Karpas-422 (cell line): ENCODE results near the gene UTS2R. TPM values are rescaled to one million over a fixed set of nuclear protein-coding genes. Genes with fewer than 3 reads are reported as not detected.
"Not testable (repeated sequence)": the region's sequence is repeated elsewhere in the genome, so short reads cannot be mapped to it uniquely, and the experiment has no call there.

Experiments
- DNase-seq: peaks from one replicate; pipeline ENCODE4 v3.0.0-alpha.2; 2015
- H2AFZ ChIP-seq: fragments of 200-600 bp; sonication (generic); 2 replicates; pipeline ENCODE4 v1.6.1; 2014; ENCODE audit warnings: antibody characterized with exemption, low read length, mixed read lengths
- H3K27ac ChIP-seq: fragments of 200-600 bp; sonication (generic); 2 replicates; pipeline ENCODE4 v1.5.1; 2014; ENCODE audit warnings: mild to moderate bottlenecking, low read length, moderate library complexity
- H3K27me3 ChIP-seq: fragments of 200-600 bp; sonication (generic); 2 replicates; pipeline ENCODE4 v1.6.1; 2014; ENCODE audit warnings: low read length, mixed read lengths
- H3K36me3 ChIP-seq: fragments of 200-600 bp; sonication (generic); 2 replicates; pipeline ENCODE4 v1.6.1; 2014; ENCODE audit warnings: low read length, mixed read lengths; ENCODE audit not compliant: insufficient read depth
- H3K4me1 ChIP-seq: fragments of 200-600 bp; sonication (generic); 2 replicates; pipeline ENCODE4 v1.6.1; 2014; ENCODE audit warnings: mild to moderate bottlenecking, low read length, mixed read lengths
- H3K4me2 ChIP-seq: fragments of 200-600 bp; sonication (generic); 2 replicates; pipeline ENCODE4 v1.6.1; 2014; ENCODE audit warnings: low read length, low read depth, mild to moderate bottlenecking; ENCODE audit not compliant: poor library complexity, severe bottlenecking
- H3K4me3 ChIP-seq: fragments of 200-600 bp; sonication (generic); 2 replicates; pipeline ENCODE4 v1.5.1; 2014; ENCODE audit warnings: mild to moderate bottlenecking, antibody characterized with exemption, low read length, mixed read lengths
- H3K79me2 ChIP-seq: fragments of 200-600 bp; sonication (generic); 2 replicates; pipeline ENCODE4 v1.6.1; 2014; ENCODE audit warnings: mild to moderate bottlenecking, low read length, mixed read lengths
- H3K9ac ChIP-seq: fragments of 200-600 bp; sonication (generic); 2 replicates; pipeline ENCODE4 v1.6.0; 2014; ENCODE audit warnings: low read length
- H3K9me2 ChIP-seq: fragments of 200-600 bp; sonication (generic), shearing (Covaris generic); replicated peaks from 2 replicates; pipeline ENCODE4 v1.6.0; 2014; ENCODE audit warnings: mild to moderate bottlenecking, low read length, moderate library complexity; ENCODE audit not compliant: insufficient read depth
- H3K9me3 ChIP-seq: fragments of 300-700, 200-600 bp; sonication (generic); 2 replicates; pipeline ENCODE4 v1.6.1; 2014; ENCODE audit warnings: low read length, mixed read lengths
- H4K20me1 ChIP-seq: fragments of 200-600 bp; sonication (generic); 2 replicates; pipeline ENCODE4 v1.6.1; 2014; ENCODE audit warnings: mild to moderate bottlenecking, antibody characterized with exemption, low read length, low read depth; ENCODE audit not compliant: insufficient read depth
- total RNA-seq: library from RNA; depleted of rRNA; stranded (reverse); fragments of >200 nt; shearing (Covaris generic); gene quantifications from 2 replicates; pipeline ENCODE4 v1.2.3, GENCODE V29; 2014; ENCODE audit warnings: low replicate concordance

UTS2R gene
- total RNA-seq, 1 experiment from 2014 or later, result not detected

DNA sequence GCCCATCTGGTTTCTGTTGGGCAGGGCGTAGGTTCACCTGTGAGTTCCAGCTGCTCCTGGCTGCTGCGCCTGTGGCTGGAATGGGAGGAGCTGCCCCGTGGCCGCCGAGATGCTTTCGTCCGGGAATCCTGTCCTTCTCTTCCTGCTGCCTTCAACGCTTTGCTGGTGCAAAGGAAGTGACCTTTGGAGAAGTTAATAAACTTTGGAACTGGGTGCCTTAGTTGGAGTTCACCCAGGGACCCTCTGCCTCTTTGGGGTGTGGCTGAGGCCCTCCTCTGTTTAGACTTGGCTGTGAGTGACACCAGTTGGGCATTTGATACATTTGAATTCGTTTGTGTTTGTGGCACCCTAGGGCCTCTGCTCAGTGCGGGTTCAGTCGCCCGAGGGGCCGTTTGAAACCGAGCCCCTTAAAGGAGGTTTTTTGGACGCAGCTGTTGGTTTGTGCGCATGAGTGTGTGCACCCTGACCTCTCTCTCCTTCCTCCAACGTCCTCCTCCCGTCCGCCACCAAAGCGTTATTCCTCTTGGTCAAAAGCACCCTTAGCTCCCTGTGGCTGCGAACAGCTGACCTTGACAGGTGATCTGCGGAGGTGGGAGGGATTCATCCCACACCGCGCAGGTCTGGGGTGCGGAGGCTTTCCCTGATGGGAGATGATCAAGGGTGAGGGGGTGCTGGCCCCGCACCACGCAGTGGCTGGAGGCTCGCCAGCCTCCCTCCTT, 29.0 kb upstream of the UTS2R start:
- no peaks in the 10 kb centered on the region for H3K4me1 ChIP-seq
- no peaks in the 10 kb centered on the region for H3K9me3 ChIP-seq
- no peaks in the 10 kb centered on the region for H4K20me1 ChIP-seq
- H2AFZ ChIP-seq, result no peak overlapping the region
- no peaks in the 10 kb centered on the region for H3K79me2 ChIP-seq
- H3K4me2 ChIP-seq, result no peak overlapping the region
- H3K9ac ChIP-seq, result no peak overlapping the region
- no peak overlapping the region for H3K27ac ChIP-seq
- H3K27me3 ChIP-seq, result no peaks in the 10 kb centered on the region
- H3K36me3 ChIP-seq, result no peaks in the 10 kb centered on the region
- no peak for DNase-seq
- H3K4me3 ChIP-seq, result no peak overlapping the region
- H3K9me2 ChIP-seq, result no peaks in the 10 kb centered on the region

DNA sequence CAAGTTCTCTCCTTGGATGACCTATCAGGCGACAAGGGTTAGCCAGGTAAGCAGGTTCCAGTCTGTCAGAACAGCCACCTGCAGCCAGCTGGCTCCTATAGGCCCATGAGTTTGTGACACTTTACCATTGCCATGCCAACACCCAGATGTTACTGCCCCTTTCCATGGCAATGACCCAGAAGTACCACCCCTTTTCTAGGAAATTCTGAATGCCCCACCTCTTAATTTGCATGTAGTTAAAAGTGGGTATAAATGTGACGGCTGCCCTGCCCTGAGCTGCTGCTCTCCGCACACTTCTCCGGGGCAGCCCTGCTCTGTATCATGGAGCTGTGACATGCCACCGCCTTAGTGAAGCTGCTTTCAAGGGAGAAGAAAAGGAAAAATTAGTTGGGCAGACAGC, 28.0 kb upstream of the UTS2R start:
- no peaks in the 10 kb centered on the region for H3K4me1 ChIP-seq
- no peak overlapping the region for H3K9ac ChIP-seq
- H3K4me3 ChIP-seq, result no peak overlapping the region
- no peaks in the 10 kb centered on the region for H3K9me2 ChIP-seq
- H3K4me2 ChIP-seq, result no peak overlapping the region
- no peak for DNase-seq
- H4K20me1 ChIP-seq, result no peaks in the 10 kb centered on the region
- no peaks in the 10 kb centered on the region for H3K36me3 ChIP-seq
- no peaks in the 10 kb centered on the region for H3K79me2 ChIP-seq
- H3K27me3 ChIP-seq, result no peaks in the 10 kb centered on the region
- H2AFZ ChIP-seq, result no peak overlapping the region
- H3K27ac ChIP-seq, result no peak overlapping the region
- H3K9me3 ChIP-seq, result no peaks in the 10 kb centered on the region

DNA sequence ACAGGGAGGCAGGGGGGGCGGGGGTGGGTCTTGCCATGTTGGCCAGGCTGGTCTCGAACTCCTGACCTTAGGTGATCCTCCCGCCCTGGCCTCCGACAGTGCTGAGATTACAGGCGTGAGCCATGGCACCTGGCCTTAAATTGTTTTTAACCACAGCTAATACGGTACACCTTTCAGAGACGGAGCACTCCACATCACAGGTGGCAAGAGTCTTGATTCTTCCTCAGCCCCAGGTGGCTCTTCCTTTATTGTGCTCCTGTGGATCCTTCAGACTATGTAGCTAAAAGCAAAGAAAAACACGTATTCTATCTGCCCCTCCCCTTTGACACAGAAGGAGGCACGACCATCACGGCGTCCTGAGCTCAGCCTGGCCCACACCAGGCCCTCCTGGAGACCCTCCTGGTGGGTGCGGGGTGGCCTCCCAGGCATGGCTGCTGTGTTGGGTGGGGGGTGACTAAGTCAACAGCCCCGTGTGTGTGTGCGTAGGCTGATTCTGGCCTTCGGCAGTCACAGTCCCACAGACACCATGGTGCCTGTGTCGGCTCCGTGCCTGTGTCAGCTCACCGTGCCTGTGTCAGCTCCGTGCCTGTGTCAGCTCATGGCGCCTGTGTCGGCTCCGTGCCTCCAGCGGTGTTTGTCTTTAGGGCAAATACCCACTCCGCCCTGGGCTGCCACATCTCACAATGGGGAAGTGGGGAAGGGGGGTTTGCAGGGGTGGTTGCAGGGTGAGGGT, 27.2 kb upstream of the UTS2R start:
- Histone ChIP-seq H4K20me1 (no peaks in the 10 kb centered on the region), H3K4me2 (no peak overlapping the region), H3K27me3 (no peaks in the 10 kb centered on the region), H3K4me3 (no peak overlapping the region), H3K36me3 (no peaks in the 10 kb centered on the region), H3K9ac (no peak overlapping the region), H3K9me2 (no peaks in the 10 kb centered on the region), H3K9me3 (no peaks in the 10 kb centered on the region), H3K27ac (no peak overlapping the region), H3K4me1 (no peaks in the 10 kb centered on the region), H2AFZ (no peak overlapping the region), H3K79me2 (no peaks in the 10 kb centered on the region)
- no peak for DNase-seq

DNA sequence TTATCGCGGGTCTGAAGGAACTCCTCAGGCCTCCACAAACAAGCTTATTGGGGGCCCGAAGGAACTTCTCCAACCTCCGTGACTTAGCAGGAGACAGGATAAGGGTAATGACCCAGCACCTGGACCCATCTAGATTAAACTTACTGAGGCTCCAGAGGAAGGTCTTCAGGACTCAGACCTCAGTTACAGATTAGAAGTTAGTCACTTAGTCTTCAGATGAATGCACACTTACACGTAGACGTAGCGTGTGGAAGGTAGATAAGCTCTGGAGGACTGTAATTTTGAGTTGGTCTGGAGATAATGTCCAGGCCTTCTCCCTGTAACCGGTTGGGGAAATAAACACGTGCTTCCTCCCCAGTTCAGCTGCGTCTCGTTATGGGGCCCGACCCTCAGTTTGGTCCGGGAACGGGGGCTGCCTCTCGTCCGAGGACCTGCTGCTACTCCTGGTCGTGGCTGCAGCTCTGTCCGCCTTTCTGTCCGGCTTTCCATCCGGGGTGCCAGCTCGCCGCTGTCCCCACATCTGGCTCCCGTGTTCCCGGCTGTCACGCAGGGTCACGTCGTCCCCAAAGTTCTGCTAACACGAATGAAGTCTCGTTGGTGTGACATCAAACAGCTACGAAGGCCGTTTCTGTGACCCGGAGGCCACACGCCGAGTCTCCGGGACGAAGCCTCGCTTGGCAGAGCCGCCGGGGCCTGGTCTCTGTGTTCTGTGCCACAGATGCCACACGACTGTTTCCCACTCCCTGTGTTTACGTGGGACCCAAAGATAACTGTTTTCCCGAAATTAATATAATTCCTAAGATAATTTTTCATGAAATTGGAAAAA, 26.2 kb upstream of the UTS2R start:
- no peaks in the 10 kb centered on the region for H3K4me1 ChIP-seq
- no peak overlapping the region for H2AFZ ChIP-seq
- no peaks in the 10 kb centered on the region for H3K9me3 ChIP-seq
- no peaks in the 10 kb centered on the region for H3K9me2 ChIP-seq
- H3K36me3 ChIP-seq, result no peaks in the 10 kb centered on the region
- H3K27me3 ChIP-seq, result no peaks in the 10 kb centered on the region
- no peak overlapping the region for H3K4me2 ChIP-seq
- no peak overlapping the region for H3K27ac ChIP-seq
- no peaks in the 10 kb centered on the region for H3K79me2 ChIP-seq
- no peak overlapping the region for H3K9ac ChIP-seq
- no peak for DNase-seq
- no peaks in the 10 kb centered on the region for H4K20me1 ChIP-seq
- no peak overlapping the region for H3K4me3 ChIP-seq

DNA sequence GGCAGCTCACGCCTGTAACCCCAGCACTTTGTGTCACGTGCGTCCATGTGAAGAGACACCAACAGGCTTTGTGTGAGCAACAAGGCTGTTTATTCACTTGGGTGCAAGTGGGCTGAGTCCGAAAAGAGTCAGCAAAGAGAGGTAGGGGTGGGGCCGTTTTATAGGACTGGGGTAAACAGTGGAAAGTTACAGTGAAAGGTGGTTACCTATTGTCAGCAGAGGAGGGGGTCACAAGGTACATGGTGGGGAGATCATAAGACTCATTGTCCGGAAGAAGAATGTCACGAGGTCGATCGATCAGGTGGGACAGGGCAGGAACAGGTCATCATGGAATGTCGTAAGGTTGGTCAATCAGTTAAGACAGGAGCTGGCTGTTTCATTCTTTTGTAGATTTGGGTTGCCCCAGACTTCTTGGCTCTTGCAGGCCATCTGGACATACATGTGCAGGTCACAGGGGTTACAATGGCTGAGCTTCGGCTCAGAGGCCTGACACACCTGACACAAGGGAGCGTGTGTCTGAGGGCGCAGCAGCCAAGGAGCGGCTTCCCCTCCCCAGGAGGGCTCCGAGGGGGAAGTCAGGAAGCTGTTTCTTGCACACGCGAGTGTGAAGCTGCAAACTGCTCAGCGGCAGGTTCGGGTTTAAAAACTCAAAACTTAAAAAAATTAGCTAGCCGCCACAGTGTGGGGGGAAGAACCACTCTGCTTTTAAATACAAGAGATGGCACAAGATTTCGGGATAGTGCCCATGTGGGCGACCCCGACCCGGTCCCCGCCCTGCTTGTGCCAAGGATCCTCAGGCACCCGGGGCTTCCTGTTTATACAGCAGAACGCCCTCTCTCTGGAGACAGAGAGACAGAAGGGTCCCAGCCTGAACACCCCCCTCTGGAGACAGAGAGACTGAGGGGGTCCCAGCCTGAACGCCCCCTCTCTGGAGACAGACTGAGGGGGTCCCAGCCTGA, 24.9 kb upstream of the UTS2R start:
- H3K27ac ChIP-seq, result no peak overlapping the region
- H3K36me3 ChIP-seq, result no peaks in the 10 kb centered on the region
- no peaks in the 10 kb centered on the region for H3K79me2 ChIP-seq
- H3K9me2 ChIP-seq, result no peaks in the 10 kb centered on the region
- no peak overlapping the region for H3K9ac ChIP-seq
- H3K4me2 ChIP-seq, result no peak overlapping the region
- H3K27me3 ChIP-seq, result no peaks in the 10 kb centered on the region
- DNase-seq, result no peak
- no peak overlapping the region for H2AFZ ChIP-seq
- no peak overlapping the region for H3K4me3 ChIP-seq
- H3K9me3 ChIP-seq, result no peaks in the 10 kb centered on the region
- H4K20me1 ChIP-seq, result no peaks in the 10 kb centered on the region
- no peaks in the 10 kb centered on the region for H3K4me1 ChIP-seq

DNA sequence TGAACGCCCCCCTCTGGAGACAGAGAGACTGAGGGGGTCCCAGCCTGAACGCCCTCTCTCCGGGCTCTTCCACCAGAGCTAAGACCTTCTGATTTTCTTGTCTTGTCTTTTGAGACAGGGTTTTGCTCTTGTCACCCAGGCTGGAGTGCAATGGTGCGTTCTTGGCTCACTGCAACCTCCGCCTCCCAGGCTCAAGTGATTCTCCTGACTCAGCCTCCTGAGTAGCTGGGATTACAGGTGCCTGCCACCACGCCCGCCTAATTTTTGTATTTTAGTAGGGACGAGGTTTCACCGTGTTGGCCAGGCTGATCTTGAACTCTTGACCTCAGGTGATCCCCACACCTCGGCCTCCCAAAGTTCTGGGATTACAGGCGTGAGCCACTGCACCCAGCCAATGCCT, 23.6 kb upstream of the UTS2R start:
- not testable (repeated sequence) for H3K4me1 ChIP-seq, H2AFZ ChIP-seq, H3K9me3 ChIP-seq, H3K27me3 ChIP-seq, H3K9ac ChIP-seq, H3K36me3 ChIP-seq, H3K27ac ChIP-seq, H4K20me1 ChIP-seq, H3K4me3 ChIP-seq, H3K4me2 ChIP-seq, DNase-seq, H3K79me2 ChIP-seq, H3K9me2 ChIP-seq

DNA sequence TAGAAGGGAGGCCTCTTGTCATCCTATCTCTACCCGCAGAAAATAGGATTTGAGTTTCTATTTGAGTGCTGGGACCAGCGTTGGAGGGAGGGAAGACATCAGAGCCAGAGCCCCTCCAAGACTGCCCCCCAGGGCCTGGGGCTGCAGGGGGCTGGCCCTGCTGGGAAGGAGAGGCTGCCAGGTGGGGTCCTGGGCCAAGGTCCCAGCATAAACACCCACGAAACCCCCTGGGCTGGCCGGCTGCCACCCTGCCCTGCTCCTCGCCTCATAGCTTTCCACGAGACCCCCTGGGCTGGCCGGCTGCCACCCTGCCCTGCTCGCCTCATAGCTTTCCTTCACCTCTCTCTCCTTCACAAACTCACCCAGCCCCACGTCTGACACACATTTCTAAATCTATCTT, 23.1 kb upstream of the UTS2R start:
- Histone ChIP-seq H2AFZ (no peak overlapping the region), H3K36me3 (no peaks in the 10 kb centered on the region), H3K27ac (no peak overlapping the region), H3K9me3 (no peaks in the 10 kb centered on the region), H3K4me2 (no peak overlapping the region), H3K4me1 (no peaks in the 10 kb centered on the region), H3K9ac (no peak overlapping the region), H4K20me1 (0 out of 2 replicates have a peak, but pooled peaks cover 3% of the 10 kb centered on the region), H3K79me2 (no peaks in the 10 kb centered on the region), H3K9me2 (no peaks in the 10 kb centered on the region), H3K27me3 (no peaks in the 10 kb centered on the region), H3K4me3 (no peak overlapping the region)
- DNase-seq, result no peak
